Measurements from ENCODE around the gene ANXA7.

The ANXA7 gene

DNA sequence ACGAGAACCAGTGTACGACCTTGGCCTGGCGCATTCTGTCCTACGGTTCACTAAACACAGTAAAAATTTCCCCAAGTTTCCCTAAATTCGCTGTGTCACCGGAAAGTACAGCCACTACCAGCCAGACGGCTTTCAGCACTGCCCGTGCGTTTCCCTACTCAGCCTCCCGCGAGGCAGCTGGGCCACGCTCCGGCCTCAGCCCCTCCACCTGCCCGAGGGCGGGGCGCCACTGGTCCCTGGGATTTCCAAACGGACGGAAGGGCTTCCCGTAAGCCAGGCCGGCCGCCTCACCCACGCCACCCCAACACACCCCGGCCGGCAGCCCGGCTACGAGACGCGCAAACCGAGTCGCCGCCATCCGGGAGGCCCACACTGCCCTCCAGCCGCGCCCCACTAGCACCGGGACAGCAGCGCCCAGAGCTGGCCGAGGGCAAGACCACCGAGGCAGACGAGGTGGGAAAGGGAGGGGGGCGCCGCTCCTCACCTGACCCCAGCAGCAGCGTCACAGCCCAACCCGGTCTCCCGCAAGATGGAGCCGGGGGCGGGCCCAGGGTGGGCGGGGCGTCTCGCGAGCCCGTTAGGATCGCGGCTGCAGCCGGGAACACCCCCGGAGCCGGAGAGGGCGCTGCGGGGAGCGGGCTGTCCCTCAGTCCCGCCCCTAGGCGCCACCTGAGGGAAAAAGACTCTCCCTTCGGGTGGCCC lies at the start of gene ANXA7:
TSS of gene ANXA7 (minus strand) at position 531 of the 702 bp plus-strand sequence. CDS start 13,202 bp downstream, outside the sequence.
- peak; percentile 87 to 91 (median 89) for DNase-seq

DNA sequence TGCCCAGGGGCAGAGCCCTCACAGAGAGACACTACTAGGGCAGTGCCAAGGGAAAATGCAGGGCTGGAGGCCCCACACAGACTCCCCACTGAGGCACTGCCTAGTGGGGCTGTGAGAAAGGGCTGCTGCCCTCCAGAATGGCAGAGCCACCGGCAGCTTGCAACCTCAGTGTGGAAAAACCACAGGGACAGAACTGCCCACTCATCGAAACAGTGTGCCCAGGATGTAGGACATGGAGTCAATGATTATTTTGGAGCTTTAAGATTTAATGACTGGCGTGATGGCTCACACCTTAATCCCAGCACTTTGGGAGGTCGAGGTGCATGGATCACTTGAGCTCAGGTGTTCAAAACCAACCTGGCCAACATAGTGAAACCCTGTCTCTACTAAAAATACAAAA lies 47.0 kb upstream of the ANXA7 start:
- DNase-seq, result no peak

DNA sequence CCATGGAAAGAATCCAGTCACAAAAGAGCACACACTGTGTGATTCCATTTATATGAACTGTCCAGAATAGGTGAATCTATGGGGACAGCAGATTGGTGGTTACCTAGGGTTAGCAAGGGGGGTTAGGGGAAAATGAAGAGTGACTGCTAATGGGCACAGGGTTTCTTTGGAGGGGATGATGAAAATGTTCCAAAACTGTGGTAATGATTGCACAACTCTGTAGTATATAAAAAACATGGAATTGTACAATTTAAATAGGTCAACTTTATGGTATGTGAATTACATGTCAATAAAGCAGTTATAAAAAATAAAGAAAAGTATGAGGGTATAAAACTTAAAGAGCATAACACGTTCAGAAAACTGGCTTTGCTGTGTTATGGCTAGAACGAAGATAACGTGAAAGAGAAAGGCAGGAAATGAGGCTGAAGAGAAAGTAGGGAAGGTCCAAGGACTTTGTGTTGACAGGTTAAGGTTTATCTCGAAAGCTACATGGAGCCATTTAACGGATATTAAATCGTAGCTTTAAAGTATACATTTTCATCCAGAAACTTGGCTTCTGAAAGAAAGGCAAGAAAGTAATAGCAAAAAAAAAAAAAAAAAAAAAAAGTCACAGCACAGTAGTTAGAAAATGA lies 45.9 kb upstream of the ANXA7 start:
- no peak for DNase-seq

DNA sequence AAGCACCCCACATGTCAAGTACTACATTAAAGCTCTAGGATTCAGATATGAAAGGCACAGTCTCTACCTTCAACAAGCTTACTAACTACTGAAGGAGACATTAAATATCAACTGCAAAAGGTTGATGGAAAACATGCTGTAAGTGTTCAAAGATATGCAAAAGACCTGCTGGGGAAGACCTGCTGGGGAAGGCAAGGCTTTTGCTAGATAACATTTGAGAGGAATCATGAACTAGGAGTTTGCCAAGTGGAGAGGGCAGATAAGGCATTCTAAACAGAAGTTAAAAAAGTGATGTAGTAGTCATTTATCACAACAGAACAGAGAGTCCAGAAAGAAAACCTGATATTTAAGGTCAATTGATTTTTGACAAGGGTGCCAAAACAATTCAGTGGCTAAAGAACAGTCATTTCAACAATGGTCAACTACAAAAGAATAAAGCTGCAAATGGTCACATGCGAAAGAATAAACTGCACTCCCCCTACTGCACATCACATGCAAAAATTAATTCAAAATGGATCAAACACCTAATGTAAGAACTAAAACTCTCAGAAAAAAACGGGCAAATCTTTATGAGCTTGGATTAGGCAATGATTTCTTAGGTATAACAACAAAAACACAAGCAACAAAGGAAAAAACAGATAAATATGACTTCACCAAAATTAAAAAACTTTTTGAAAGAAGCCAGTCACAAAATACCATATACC lies 42.5 kb upstream of the ANXA7 start:
- DNase-seq, result no peak

DNA sequence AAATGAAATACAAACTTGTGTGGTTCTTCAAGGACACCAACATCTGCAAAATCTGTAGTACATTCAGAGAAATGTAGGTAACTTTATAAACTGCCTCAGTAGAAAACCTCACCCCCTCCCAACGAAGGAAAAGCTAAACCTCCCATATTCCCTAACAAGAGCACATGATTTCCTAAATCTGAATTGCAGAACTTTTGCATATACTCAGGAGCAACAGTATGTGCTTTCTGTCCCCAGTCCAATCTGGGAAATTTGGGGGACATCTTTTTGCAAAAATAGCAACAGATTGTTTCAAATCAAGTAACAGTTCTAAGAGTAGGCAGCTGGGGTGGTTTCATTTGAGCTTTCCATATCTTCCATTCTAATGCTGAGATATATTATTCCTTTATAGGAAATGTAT lies 35.3 kb upstream of the ANXA7 start:
- DNase-seq, result no peak

DNA sequence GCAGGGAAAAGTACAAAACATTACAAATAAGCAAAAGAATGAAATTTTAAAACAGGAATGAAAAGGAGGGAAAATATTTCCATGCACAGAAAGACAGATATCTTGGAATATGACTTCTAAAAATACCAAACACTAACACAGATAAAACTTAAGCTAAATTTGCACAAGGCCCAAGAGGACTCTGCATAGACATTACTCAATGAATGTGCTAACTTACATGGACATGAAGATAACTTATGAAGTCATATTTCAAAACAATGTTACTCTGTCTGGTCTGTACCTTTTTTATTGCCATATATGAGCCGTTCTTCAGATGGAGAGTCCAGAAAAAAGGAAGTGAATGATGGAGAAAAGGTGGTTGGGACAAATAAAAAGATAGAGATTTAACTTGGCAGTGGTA lies 34.5 kb upstream of the ANXA7 start:
- no peak for DNase-seq

DNA sequence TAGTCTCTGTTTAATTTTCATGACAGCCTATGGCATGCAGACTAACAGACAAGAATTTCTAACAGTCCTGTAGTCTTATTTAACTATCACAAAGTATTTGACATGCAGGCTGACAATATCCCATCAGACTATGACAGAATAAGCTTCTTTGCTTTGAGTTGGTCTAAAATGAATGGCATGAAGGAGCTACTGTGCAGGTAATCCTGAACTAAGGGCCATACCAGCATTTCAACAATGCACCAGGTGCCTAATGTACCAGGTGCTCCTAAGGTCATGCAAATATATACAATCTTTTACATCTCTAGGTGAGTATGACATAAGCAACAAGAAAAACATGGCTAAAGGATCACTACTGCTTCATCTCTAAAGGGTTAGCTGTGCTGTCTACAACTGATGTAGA lies 33.1 kb upstream of the ANXA7 start:
- no peak for DNase-seq

DNA sequence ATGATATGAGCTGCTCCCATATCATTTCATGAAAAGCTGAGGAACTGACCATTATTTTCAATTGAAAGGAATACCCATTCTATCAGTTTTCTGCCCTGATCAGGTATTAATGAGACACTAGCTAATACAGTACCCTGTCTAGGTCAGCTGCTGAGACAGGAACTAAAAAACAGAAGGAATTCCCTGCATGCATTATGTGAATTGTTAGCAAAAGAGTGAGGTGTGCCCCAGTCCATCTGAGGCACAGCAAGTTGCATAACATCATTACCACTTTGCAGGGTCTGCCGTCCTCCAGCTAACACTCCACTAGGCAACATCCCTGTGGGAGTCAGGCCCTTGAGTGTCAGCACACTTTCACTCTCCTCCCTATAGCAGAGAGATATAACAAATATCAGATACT lies 30.6 kb upstream of the ANXA7 start:
- DNase-seq, result no peak

DNA sequence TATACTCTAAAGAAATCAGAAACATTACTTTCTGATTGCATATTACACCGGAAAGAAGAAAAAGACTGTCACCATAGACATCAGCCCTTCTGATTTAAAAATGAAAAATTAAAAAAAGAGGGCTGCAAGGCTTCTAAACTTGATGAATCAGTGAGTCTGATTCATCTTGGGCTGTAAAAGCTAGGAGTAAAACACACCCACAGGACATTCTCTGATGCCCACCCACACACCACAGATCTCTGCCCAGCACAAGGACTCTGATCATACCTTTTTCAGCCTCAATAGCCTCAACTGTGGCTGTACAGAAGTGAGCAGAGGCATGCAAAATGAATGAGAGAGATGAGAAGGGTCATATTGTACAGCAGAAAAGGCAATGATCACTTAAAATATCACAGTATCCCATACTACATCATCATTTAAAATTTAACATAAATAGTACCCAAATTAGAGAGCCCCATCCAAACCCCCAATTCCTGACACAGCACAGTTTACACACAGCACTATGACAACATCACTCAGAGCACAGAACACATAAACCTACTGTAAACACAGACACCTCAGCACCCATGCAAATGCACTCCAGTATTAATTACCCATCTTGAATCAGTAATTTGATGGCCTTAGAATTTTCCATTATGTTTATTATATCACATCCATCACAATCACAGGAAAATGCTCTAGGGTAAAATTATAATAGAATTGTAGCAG lies 25.9 kb upstream of the ANXA7 start:
- no peak for DNase-seq

DNA sequence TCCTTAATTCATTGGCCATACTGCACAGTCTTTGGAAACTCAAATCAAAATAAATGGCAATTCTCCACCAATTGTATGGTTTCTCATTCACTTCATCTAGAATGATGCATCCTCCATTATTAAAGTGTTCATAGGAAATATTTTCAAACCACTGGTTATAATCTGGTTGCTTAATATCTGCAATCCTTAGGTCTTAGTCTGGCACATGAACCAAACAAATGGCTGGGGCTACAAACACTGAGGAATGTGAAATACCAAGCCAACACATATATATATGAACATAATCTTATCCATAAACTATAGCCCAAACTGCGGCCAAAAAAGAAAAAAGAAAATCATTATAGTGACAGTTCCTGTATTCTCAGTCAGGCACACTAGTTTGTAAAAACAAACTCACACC lies 25.2 kb upstream of the ANXA7 start:
- DNase-seq, result no peak

DNA sequence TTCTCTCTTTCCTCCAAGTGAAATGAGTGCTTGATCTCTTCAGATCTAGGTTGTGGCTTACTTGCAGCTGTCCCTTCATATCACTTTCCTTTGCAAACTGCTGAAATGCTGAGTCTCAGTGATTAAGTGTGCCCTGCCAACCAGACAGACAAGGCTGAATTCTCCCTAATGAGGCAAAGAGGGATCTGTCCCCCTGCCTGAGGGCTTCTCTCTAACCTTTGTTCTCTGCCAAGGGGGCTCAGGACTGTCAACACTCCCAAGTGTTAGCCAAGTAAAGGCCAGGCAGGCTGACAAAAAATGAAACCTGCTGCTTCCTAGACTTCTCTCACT lies 19.6 kb upstream of the ANXA7 start, which contains the start of gene MSS51:
TSS of gene MSS51 (minus strand) at position 24 of the 330 bp plus-strand sequence. CDS start 5,277 bp downstream, outside the sequence.
- DNase-seq, result no peak

DNA sequence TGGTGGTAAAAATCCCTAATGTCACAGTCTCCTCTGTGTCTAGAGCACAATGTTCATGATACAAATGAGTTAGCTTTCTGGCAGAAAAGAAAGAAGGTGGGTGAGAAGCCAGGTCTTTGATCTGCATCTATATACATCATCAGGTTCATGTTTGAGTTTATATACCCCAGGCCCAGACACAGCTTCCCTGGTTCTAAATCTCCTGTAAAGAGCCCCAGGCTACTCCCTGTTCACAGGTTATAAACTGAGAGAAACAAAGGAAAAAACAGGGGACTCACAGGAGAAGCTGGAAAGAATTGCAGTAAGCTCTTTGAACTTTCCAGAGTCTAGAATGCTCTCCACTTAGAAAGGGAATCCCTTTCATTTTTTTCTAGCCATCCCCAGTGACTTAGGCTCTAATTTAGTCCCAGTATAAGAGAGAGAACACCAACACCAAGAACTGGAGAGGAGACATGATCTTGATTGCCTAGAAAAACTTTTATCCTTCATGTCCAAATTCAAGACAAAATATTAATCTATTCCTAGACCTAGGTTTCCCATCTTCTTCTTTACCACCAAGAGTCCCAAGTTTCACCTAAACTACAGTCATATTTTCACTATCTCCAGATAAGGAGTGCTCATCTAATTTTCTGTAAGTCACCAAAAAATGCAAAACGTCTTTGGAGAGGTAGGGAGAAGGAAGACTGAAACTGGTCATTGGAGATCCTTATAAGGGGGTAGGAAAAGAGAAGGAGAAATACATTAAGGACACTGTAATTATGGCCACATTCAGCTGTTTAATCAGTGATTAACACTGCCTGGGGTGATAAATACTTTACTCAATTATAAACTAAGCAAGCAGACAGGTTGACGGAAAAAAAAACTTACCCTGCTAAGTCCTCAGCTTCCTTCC lies 19.0 kb upstream of the ANXA7 start:
- DNase-seq, result no peak

DNA sequence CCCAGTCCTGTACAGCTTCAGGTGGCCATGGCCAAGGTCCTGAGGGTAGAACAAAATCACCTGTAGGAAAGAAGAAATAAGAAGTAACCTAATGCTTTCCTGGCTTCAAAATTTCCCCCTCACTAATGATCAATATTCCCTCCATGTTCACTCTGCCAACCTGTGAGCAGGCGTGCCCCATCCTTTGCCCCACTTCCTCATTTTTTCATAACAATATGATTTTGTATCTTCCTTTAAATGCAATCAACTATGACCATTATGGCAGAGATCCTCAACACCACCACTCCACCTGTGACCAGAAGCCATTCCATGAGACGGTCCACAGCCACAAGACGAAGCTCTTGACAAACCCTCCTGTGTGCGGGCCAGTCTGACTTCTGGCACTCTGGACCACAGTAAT lies 12.5 kb upstream of the ANXA7 start:
- no peak for DNase-seq

DNA sequence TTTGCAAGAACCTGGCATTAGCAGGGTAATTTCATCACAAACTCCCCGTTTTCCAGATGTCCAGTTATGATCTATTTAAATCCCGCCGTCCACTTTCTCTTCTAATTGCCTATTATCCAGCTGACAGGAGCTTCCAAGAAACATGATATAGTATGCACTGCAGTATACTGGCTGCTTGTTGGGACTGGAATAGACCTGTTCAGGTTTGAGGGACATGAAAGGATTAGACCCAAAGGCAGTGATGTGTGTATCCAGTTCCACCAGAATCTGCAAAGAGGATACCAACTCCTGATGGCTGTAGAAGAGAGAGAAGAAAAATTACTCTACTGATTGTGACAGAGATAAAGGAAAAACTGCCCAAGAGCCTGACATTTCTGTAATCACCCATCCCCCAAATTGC lies 10.6 kb upstream of the ANXA7 start:
- no peak for DNase-seq

DNA sequence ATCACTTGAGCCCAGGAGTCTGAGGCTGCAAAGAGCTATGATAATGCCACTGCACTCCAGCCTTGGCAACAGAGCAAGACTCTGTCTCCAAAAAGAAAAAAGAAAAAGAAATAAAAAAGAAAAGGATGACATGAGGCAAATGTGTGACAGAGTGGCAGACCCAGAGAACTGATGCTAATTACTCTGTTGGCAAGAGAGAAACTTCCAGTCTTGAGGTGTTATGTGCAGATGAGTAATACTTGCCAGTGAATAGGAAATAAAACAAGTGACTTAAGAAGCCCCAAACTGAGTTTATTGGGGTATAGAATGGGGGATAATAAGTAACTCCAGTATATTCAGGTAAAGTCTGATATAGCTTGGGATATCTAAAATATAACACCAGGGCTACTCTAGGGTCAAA lies 9.5 kb upstream of the ANXA7 start:
- no peak for DNase-seq

DNA sequence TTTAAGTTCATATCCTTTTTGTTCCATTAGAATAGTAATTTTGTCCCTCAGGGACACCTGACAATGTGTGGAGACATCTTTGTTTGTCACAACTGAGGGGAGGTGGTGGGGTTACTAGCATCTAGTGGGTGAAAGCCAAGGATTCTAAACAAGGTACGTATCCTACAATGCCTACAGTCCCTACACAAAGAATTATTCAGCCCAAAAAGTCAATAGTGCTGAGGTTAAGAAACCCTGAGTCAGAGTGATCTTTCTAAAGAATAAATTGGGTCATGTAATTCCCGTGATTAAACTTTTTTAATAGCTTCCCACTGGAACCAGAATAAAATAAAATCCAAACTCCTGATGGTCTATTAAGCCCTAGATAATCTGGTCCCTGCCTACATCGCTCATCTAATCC lies 2.7 kb upstream of the ANXA7 start:
- DNase-seq, result no peak

DNA sequence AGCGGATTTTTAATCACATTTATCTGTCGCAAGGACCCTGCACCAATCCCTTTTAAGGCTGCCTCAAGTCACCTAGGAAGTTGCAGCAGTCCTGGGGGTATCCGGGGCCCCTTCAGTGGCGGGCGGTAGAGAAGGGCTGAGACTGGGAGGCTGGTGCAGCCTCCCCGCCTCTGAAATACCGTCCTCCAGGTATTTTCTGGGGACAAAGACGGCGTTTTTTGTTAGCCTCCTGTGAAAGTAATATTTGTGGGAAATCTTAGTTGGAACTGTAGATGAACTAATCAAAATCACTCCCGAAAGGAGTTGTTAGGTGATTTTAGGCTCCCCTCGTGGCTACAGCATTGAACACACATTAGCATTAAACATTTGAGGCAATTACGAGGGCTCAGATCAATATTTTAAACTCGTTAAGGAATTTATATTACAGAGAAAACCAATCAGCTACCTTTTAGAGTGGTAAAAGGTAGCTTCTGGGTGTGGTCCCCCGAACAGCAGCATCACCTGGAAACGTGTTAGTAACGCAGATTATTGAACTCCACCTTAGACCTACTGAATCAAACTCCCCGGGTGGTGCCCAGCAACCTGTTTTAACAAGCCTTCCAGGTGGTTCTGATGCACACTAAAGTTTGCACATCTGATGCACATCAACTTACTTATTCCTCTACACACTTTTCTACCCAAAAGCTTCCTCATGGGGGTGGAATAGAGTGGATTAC lies 530 bp upstream of the ANXA7 start:
- no peak for DNase-seq

DNA sequence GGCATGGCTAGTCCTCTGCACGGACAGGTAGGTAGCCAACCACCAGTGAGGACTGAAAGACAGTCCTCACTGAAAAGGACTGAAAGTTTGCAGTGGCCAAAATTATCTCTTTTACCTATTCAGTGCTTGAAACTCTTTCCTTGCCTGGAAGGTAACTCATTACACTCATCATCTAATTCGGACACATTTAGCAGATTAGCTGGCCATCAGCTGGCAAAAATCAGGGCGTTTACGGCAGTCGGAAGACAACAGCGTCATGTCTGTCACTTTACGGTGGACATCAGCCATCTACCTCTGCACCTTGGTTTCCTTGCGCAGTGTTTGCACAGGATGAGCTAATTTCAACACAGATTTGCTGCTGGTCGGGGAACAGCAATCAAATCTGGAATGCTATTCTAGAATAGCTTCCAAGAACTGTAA lies 740 bp downstream of the ANXA7 start:
- peak in 3 of 4 experiments; percentile 8 to 49 (median 14) for DNase-seq

DNA sequence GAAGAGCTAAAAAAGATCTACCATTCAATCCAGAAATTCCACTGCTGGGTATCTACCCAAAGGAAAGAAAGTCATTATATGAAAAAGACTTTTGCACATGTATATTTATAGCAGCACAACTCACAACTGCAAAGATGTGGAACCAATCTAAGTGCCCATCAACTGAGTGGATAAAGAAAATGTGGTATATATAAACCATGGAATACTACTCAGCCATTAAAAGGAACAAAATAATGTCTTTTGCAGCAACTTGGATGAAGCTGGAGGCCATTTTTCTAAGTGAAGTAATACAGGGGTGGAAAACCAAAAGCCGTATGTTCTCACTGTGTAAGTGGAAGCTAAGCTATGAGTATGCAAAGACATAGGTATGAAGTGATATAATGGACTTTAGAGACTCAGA lies 3.0 kb downstream of the ANXA7 start:
- no peak for DNase-seq

DNA sequence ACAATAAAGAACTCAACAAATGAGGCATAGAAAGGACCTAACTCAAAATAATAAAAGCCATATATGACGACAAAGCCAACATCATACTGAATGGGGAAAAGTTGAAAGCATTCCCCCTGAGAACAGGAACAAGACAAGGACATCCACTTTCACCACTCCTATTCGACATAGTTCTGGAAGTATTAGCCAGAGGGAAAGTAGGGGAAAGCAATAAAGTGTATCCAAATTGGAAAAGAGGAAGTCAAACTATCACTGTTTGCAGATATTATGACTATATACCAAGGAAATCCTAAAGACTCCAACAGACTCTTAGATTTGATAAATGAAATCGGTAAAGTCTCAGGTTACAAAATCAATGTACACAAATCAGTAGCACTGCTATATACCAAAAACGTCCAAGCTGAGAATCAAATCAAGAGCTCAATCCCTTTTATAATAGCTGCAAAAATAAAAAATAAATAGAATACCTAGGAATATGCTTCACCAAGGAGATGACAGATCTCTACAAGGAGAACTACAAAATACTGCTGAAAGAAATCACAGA lies 4.8 kb downstream of the ANXA7 start:
- no peak for DNase-seq

DNA sequence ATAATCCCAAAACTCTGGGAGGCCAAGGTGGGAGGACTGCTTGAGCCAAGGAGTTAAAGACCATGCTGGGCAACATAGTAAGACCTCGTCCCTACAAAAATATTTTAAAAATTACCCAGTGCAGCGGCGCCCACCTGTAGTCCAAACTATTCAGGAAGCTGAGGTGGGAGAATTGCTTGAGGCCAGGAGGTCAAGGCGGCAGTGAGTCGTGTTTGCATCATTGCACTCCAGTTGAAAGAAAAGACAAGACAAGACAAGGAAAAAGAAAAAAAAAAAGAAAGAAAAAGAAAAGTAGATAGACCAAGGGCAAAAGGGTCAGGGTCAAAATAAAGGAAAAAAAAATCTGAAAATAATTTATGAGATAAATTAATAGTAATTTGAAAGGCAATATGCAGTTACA lies 5.8 kb downstream of the ANXA7 start:
- DNase-seq, result no peak

DNA sequence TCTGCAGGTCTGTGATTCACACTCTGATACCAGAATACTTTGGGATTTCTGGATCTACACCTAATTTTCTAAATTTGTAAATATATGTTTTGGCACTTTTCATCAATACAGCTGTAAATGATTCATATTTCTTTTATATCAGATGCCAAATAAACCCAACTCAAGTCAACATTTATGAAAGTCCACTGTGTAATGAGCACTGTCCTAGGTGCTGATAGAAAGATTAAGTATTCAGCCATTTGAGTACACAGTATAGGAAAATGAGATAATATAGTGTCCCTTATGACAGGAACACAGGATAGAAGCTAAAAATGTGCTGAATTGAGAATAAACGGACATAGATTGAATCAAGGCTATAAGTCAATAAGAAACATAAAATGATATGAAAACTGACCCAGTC lies 6.4 kb downstream of the ANXA7 start:
- DNase-seq, result no peak
